Activated gamma-delta T cell (primary cell): ENCODE results near the gene CRHR1.

Experiments used
- DNase-seq: peaks from one replicate; lab custom pipeline; 2025; lab: John Stamatoyannopoulos, UW

CRHR1 gene

GRCh38 chr17:45789874-45790273 is 5.8 kb downstream of the CRHR1 start:
- no peak for DNase-seq

- no peak for DNase-seq
These were observed 6.3 kb downstream of the CRHR1 start for GRCh38 chr17:45790296-45790922.

- DNase-seq = no peak
These were observed 7.0 kb downstream of the CRHR1 start for GRCh38 chr17:45791041-45791582.

GRCh38 chr17:45791935-45792334 is 7.8 kb downstream of the CRHR1 start:
- DNase-seq = no peak

- no peak for DNase-seq
These were observed 8.3 kb downstream of the CRHR1 start for GRCh38 chr17:45792437-45792836.

- DNase-seq = no peak
These were observed 9.1 kb downstream of the CRHR1 start for GRCh38 chr17:45792995-45793755.

GRCh38 chr17:45793999-45794540 is 9.9 kb downstream of the CRHR1 start:
- no peak for DNase-seq

- DNase-seq = no peak
These were observed 10.7 kb downstream of the CRHR1 start for GRCh38 chr17:45794840-45795239.

- no peak for DNase-seq
These were observed 16.7 kb downstream of the CRHR1 start for GRCh38 chr17:45800816-45801215.

- no peak for DNase-seq
These were observed 17.3 kb downstream of the CRHR1 start for GRCh38 chr17:45801421-45801820.

GRCh38 chr17:45808845-45809244 is 24.7 kb downstream of the CRHR1 start:
- no peak for DNase-seq

GRCh38 chr17:45809499-45809898 is 25.4 kb downstream of the CRHR1 start:
- DNase-seq = no peak

GRCh38 chr17:45812102-45812501 is 28.0 kb downstream of the CRHR1 start:
- DNase-seq = no peak

GRCh38 chr17:45813048-45813725 is 29.1 kb downstream of the CRHR1 start:
- DNase-seq = no peak

- DNase-seq = no peak
These were observed 30.8 kb downstream of the CRHR1 start for GRCh38 chr17:45814622-45815606.

- DNase-seq = no peak
These were observed 31.6 kb downstream of the CRHR1 start for GRCh38 chr17:45815752-45816151.

- DNase-seq = no peak
These were observed 33.9 kb downstream of the CRHR1 start for GRCh38 chr17:45818041-45818440.

GRCh38 chr17:45818699-45819098 is 34.6 kb downstream of the CRHR1 start:
- DNase-seq = no peak

GRCh38 chr17:45819632-45820031 is 35.5 kb downstream of the CRHR1 start:
- DNase-seq = no peak

GRCh38 chr17:45820052-45820780 is 36.1 kb downstream of the CRHR1 start:
- DNase-seq = no peak

GRCh38 chr17:45821147-45821546 is 37.0 kb downstream of the CRHR1 start:
- no peak for DNase-seq
